IMR-90 (cell line): ENCODE measurements around the gene RMI2. TPM values are rescaled to one million over a fixed set of nuclear protein-coding genes. Genes with fewer than 3 reads are reported as not detected.
A peak's percentile ranks its signal among the peaks of the same experiment; 100 is the strongest.

Experiments
- ATAC-seq: fragments of 200-7000 bp; cut with Tn5 transposase; 2 replicates; pipeline ENCODE4 v1.9.1; 2020; ENCODE audit warnings: low read depth, mild to moderate bottlenecking, moderate library complexity
- BruUV-seq: library from RNA; stranded (reverse); fragments of 400-500 nt; replicated peaks from 2 replicates; lab custom pipeline; 2021; lab: Mats Ljungman, UMichigan
- CTCF ChIA-PET: fragments of 300-600 bp; formaldehyde crosslinking; extraction: SDS; loops from one replicate; lab custom pipeline; 2021; ENCODE audit warnings: antibody characterized with exemption; lab: Yijun Ruan, JAX
- POLR2A ChIA-PET: fragments of 300-600 bp; sonication (Branson Sonifier 250); formaldehyde crosslinking; loops from one replicate; lab custom pipeline; 2022; ENCODE audit warnings: antibody characterized with exemption; ENCODE audit not compliant: unreplicated experiment; lab: Charles Lee
- DNase-seq: peaks from one replicate; pipeline ENCODE4 v3.0.0; 2013
- H2AFZ ChIP-seq: replicated peaks from 2 replicates; pipeline ENCODE3; 2013; ENCODE audit warnings: low read length, mild to moderate bottlenecking; ENCODE audit not compliant: poor library complexity
- H2AK5ac ChIP-seq: 2 replicates; pipeline ENCODE4 v1.6.1; 2013; ENCODE audit warnings: low read depth, low read length, inconsistent platforms
- H2AK9ac ChIP-seq: replicated peaks from 2 replicates; pipeline ENCODE3; 2013; ENCODE audit warnings: mild to moderate bottlenecking, low read depth, low read length, moderate library complexity; ENCODE audit not compliant: poor library complexity
- H2BK120ac ChIP-seq: 2 replicates; pipeline ENCODE4 v1.6.1; 2013; ENCODE audit warnings: low read depth, low read length, inconsistent platforms
- H2BK15ac ChIP-seq: 3 replicates; pipeline ENCODE4 v1.6.1; 2013; ENCODE audit warnings: low read depth, low read length, inconsistent platforms
- H2BK20ac ChIP-seq: 2 replicates; pipeline ENCODE4 v1.6.1; 2013; ENCODE audit warnings: low read depth, mild to moderate bottlenecking, inconsistent platforms, low read length, moderate library complexity
- H2BK5ac ChIP-seq: 2 replicates; pipeline ENCODE4 v1.6.1; 2013; ENCODE audit warnings: mild to moderate bottlenecking, low read depth, low read length, inconsistent platforms; ENCODE audit not compliant: poor library complexity, severe bottlenecking
- H3K14ac ChIP-seq: replicated peaks from 2 replicates; pipeline ENCODE4 v1.6.1; 2013; ENCODE audit warnings: low read depth, low read length, inconsistent platforms
- H3K18ac ChIP-seq: 2 replicates; pipeline ENCODE4 v1.6.1; 2013; ENCODE audit warnings: low read depth, low read length, control low read depth
- H3K23ac ChIP-seq: 2 replicates; pipeline ENCODE4 v1.6.1; 2013; ENCODE audit warnings: low read depth, low read length, inconsistent platforms
- H3K27ac ChIP-seq: 2 replicates; pipeline ENCODE4 v1.5.1; 2013; ENCODE audit warnings: mild to moderate bottlenecking, control low read depth, low read length; ENCODE audit not compliant: insufficient read depth
- H3K27me3 ChIP-seq: 2 replicates; pipeline ENCODE4 v1.6.1; 2013; ENCODE audit warnings: low read length; ENCODE audit not compliant: control insufficient read depth, insufficient read depth
- H3K36me3 ChIP-seq: 2 replicates; pipeline ENCODE4 v1.6.1; 2013; ENCODE audit warnings: low read length, mixed read lengths; ENCODE audit not compliant: control insufficient read depth, insufficient read depth
- H3K4ac ChIP-seq: 2 replicates; pipeline ENCODE4 v1.6.1; 2013; ENCODE audit warnings: low read depth, low read length, inconsistent platforms
- H3K4me1 ChIP-seq: 2 replicates; pipeline ENCODE4 v1.6.1; 2013; ENCODE audit warnings: low read length, mixed read lengths; ENCODE audit not compliant: control insufficient read depth, insufficient read depth
- H3K4me2 ChIP-seq: 2 replicates; pipeline ENCODE4 v1.6.1; 2013; ENCODE audit warnings: low read depth, mild to moderate bottlenecking, control low read depth, low read length, moderate library complexity
- H3K4me3 ChIP-seq: 2 replicates; pipeline ENCODE4 v1.5.1; 2013; ENCODE audit warnings: low read depth, mild to moderate bottlenecking, control low read depth, low read length, moderate library complexity; ENCODE audit not compliant: insufficient read depth
- H3K56ac ChIP-seq: 2 replicates; pipeline ENCODE4 v1.6.1; 2013; ENCODE audit warnings: low read length, inconsistent platforms; ENCODE audit not compliant: insufficient read depth; ENCODE audit errors: extremely low read depth
- H3K79me1 ChIP-seq, 2 experiments: 2 replicates each; pipeline ENCODE4 v1.6.1; 2013; ENCODE audit warnings: low read length in 2 of 2, inconsistent platforms in 1 of 2, low read depth in 1 of 2
- H3K9ac ChIP-seq: 2 replicates; pipeline ENCODE4 v1.6.1; 2013; ENCODE audit warnings: low read depth, low read length, control low read depth
- H3K9me1 ChIP-seq: 2 replicates; pipeline ENCODE4 v1.6.1; 2013; ENCODE audit warnings: low read length, inconsistent platforms; ENCODE audit not compliant: insufficient read depth
- H3K9me3 ChIP-seq: 2 replicates; pipeline ENCODE4 v1.6.1; 2013; ENCODE audit warnings: low read length; ENCODE audit not compliant: control insufficient read depth, insufficient read depth
- H4K20me1 ChIP-seq: 2 replicates; pipeline ENCODE4 v1.6.1; 2013; ENCODE audit warnings: low read length, inconsistent platforms; ENCODE audit not compliant: insufficient read depth
- H4K5ac ChIP-seq: 2 replicates; pipeline ENCODE4 v1.6.1; 2013; ENCODE audit warnings: mild to moderate bottlenecking, low read depth, low read length, control low read depth
- H4K8ac ChIP-seq, 2 experiments: 2 replicates each; pipeline ENCODE4 v1.6.1; 2013; ENCODE audit warnings: low read depth in 2 of 2, low read length in 2 of 2, control low read depth in 1 of 2, inconsistent platforms in 1 of 2
- H4K91ac ChIP-seq: 2 replicates; pipeline ENCODE4 v1.6.1; 2013; ENCODE audit warnings: low read depth, low read length, inconsistent platforms; ENCODE audit not compliant: insufficient read depth
- BHLHE40 ChIP-seq: fragments of 150-350 bp; IDR thresholded peaks from 2 replicates; pipeline ENCODE4 v1.6.1; 2016; ENCODE audit warnings: mild to moderate bottlenecking, low read depth, low read length
- CEBPB ChIP-seq: IDR thresholded peaks from 2 replicates; pipeline ENCODE4 v1.6.1; 2012; ENCODE audit warnings: low read depth, low read length, improper control_type of control experiment
- CHD1 ChIP-seq: IDR thresholded peaks from 2 replicates; pipeline ENCODE4 v1.6.1; 2012; ENCODE audit warnings: low read depth, low read length, improper control_type of control experiment
- ELK1 ChIP-seq: fragments of 150-350 bp; IDR thresholded peaks from 2 replicates; pipeline ENCODE4 v1.6.1; 2016; ENCODE audit warnings: low read depth, mild to moderate bottlenecking, low read length, moderate library complexity, borderline replicate concordance
- FOS ChIP-seq: fragments of 150-350 bp; IDR thresholded peaks from 2 replicates; pipeline ENCODE4 v1.6.1; 2016; ENCODE audit warnings: low read depth, low read length
- MAFK ChIP-seq: IDR thresholded peaks from 2 replicates; pipeline ENCODE4 v1.6.1; 2012; ENCODE audit warnings: low read depth, low read length, improper control_type of control experiment
- MXI1 ChIP-seq: IDR thresholded peaks from 2 replicates; pipeline ENCODE4 v1.6.1; 2012; ENCODE audit warnings: low read depth, mild to moderate bottlenecking, low read length, moderate library complexity, borderline replicate concordance
- NFE2L2 ChIP-seq: fragments of 150-350 bp; IDR thresholded peaks from 2 replicates; pipeline ENCODE4 v1.6.1; 2016; ENCODE audit warnings: low read depth, mild to moderate bottlenecking, low read length
- POLR2A ChIP-seq: IDR thresholded peaks from 2 replicates; pipeline ENCODE4 v1.6.1; 2012; ENCODE audit warnings: mild to moderate bottlenecking, low read depth, low read length
- RCOR1 ChIP-seq: IDR thresholded peaks from 2 replicates; pipeline ENCODE4 v1.6.1; 2012; ENCODE audit warnings: mild to moderate bottlenecking, low read length, improper control_type of control experiment; ENCODE audit not compliant: insufficient replicate concordance
- RFX5 ChIP-seq: IDR thresholded peaks from 2 replicates; pipeline ENCODE4 v1.8.0; 2012; ENCODE audit warnings: low read depth, mild to moderate bottlenecking, low read length, moderate library complexity
- WGBS, 2 experiments: methylation state at CpG; one replicate each; pipeline versions ENCODE4 v1.1.5 to v1.1.7; 2013; ENCODE audit warnings: missing lambda C conversion rate in 2 of 2; ENCODE audit not compliant: insufficient read length in 1 of 2; ENCODE audit errors: extremely low coverage in 2 of 2; 5-methylcytosine and 5-hydroxymethylcytosine counted together
- dilution Hi-C: fragments of 300-500 bp; cut with HindIII; formaldehyde crosslinking; loops from one replicate; pipeline ENCODE4 v1.14.3; 2018; ENCODE audit warnings: low sequenced_read_pairs; ENCODE audit not compliant: unreplicated experiment
- in situ Hi-C: fragments of 300-500 bp; cut with MboI; formaldehyde crosslinking; loops from 3 replicates; pipeline ENCODE4 v1.14.3; 2019; ENCODE audit warnings: low sequenced_read_pairs, inconsistent platforms, mixed read lengths
- intact Hi-C: fragments of 100-400 bp; cut with micrococcal nuclease; formaldehyde crosslinking; loops from 2 replicates; pipeline ENCODE4 v1.10.0; 2022
- polyA plus RNA-seq, 3 experiments: library from polyadenylated mRNA; depleted of rRNA; stranded (reverse); fragments of >200 nt; gene quantifications; 2 replicates each; pipeline ENCODE4 v1.2.3, GENCODE V29; 2012; ENCODE audit warnings: low replicate concordance in 1 of 3
- total RNA-seq: library from RNA; depleted of rRNA; stranded (reverse); fragments of >200 nt; gene quantifications from 2 replicates; pipeline ENCODE4 v1.2.3, GENCODE V29; 2012
- TF ChIP-seq, protein P1 (sequence below): conservative IDR thresholded peaks from 2 replicates; pipeline ENCODE4 v1.5.1; 2012; ENCODE audit warnings: mild to moderate bottlenecking, low read depth, low read length, improper control_type of control experiment

Gene RMI2
- total and polyA plus RNA-seq, 2 of the 4 experiments (the other 2 are of a cell fraction), result 3.2 to 5.6 TPM

DNA sequence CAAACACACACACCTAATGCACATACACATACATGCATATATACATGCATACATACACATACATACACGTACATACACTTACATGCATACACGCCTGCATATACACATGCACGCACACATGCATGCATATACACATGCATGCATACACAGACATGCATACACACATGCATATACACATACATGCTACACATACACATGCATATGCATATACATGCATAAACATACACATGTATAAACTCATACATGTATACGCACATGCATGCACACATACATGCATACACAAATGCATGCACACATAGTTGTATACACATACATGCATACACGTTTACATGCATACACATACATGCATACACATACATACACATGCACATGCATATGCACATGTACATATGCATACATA, 23.6 kb upstream of the RMI2 start (continued):
- TF ChIP-seq, protein P1, sequence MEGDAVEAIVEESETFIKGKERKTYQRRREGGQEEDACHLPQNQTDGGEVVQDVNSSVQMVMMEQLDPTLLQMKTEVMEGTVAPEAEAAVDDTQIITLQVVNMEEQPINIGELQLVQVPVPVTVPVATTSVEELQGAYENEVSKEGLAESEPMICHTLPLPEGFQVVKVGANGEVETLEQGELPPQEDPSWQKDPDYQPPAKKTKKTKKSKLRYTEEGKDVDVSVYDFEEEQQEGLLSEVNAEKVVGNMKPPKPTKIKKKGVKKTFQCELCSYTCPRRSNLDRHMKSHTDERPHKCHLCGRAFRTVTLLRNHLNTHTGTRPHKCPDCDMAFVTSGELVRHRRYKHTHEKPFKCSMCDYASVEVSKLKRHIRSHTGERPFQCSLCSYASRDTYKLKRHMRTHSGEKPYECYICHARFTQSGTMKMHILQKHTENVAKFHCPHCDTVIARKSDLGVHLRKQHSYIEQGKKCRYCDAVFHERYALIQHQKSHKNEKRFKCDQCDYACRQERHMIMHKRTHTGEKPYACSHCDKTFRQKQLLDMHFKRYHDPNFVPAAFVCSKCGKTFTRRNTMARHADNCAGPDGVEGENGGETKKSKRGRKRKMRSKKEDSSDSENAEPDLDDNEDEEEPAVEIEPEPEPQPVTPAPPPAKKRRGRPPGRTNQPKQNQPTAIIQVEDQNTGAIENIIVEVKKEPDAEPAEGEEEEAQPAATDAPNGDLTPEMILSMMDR, result no peak
- TF ChIP-seq CEBPB, result no peak

GRCh38 chr16:11322823-11323222, 22.4 kb upstream of the RMI2 start:
- CTCF ChIA-PET, result no interaction called here
- Histone ChIP-seq H2BK15ac (no peak overlapping the region), H3K4me3 (no peak overlapping the region), H4K5ac (no peak overlapping the region), H2BK5ac (no peak overlapping the region), H3K4ac (no peak overlapping the region), H3K36me3 (no peaks in the 10 kb centered on the region), H4K20me1 (no peaks in the 10 kb centered on the region), H3K56ac (no peak overlapping the region), H3K27ac (no peak overlapping the region), H3K9me3 (no peaks in the 10 kb centered on the region), H4K91ac (no peak overlapping the region), H3K27me3 (no peaks in the 10 kb centered on the region), H2BK20ac (no peak overlapping the region), H3K18ac (no peak overlapping the region), H3K9me1 (peaks cover 9% of the 10 kb centered on the region), H3K4me2 (no peak overlapping the region), H3K14ac (no peak overlapping the region), H3K79me1 (no peaks in the 10 kb centered on the region; a peak in 1 of 4 replicates), H3K4me1 (peaks cover 10% of the 10 kb centered on the region), H2AFZ (no peak overlapping the region), H3K23ac (no peak overlapping the region), H4K8ac (no peak overlapping the region), H3K9ac (no peak overlapping the region), H2BK120ac (no peak overlapping the region), H2AK5ac (0 out of 2 replicates have a peak overlapping the region, but pooled peaks have one; percentile 11), H2AK9ac (no peak overlapping the region)
- intact Hi-C loops, result no loop called here
- dilution Hi-C loops, result no loop called here
- POLR2A ChIA-PET, result no interaction called here
- no CpG with 5 or more reads among the region's 3 CpGs for WGBS, 2 experiments
- in situ Hi-C loops, result no loop called here
- no TSS peak for BruUV-seq
- DNase-seq (no peak), ATAC-seq (no peak)
- TF ChIP-seq RFX5 (no peak), FOS (no peak), MXI1 (no peak), MAFK (no peak), BHLHE40 (no peak), CHD1 (no peak), POLR2A (no peak), ELK1 (no peak), NFE2L2 (no peak), RCOR1 (no peak)
- TF ChIP-seq, protein P1, result no peak
